Right lobe of liver (tissue), 6 donors: Measurements from ENCODE around the gene IGDCC3. TPM values are rescaled to one million over a fixed set of nuclear protein-coding genes. Genes with fewer than 3 reads are reported as not detected.

Experiments used
- ATAC-seq, 4 donors: fragments of 200-7000 bp; cut with Tn5 transposase; one replicate each; pipeline ENCODE4 v1.9.1; 2020; ENCODE audit warnings: mild to moderate bottlenecking in 4 of 4, moderate library complexity in 4 of 4
- DNase-seq, 3 donors: peaks; one replicate each; pipeline ENCODE4 v3.0.0-alpha.2; 2020
- H3K27ac ChIP-seq, 3 donors: fragments of 200-600 bp; one replicate each; pipeline ENCODE4 v1.8.0; 2022
- H3K27me3 ChIP-seq, 2 donors: fragments of 200-600 bp; one replicate each; pipeline ENCODE4 v1.8.0; 2022
- H3K36me3 ChIP-seq, 4 donors: fragments of 200-600 bp; sonication (generic) in 1 of 4; one replicate each; pipeline versions ENCODE4 v1.5.1 to v1.8.0; 2017 to 2022; ENCODE audit warnings: control low read depth in 1 of 4
- H3K4me1 ChIP-seq, 4 donors: fragments of 200-600 bp; sonication (generic) in 1 of 4; one replicate each; pipeline versions ENCODE4 v1.5.1 to v1.8.0; 2017 to 2022; ENCODE audit warnings: control low read depth in 1 of 4
- H3K4me3 ChIP-seq, 3 donors: fragments of 200-600 bp; one replicate each; pipeline ENCODE4 v1.8.0; 2022
- H3K9me3 ChIP-seq, 4 donors: fragments of 200-600 bp; sonication (generic) in 1 of 4; one replicate each; pipeline versions ENCODE4 v1.5.1 to v1.8.0; 2017 to 2022; ENCODE audit warnings: control low read depth in 1 of 4
- CTCF ChIP-seq, 4 donors: fragments of 200-600 bp in 3 of 4; fragments of 450-650 bp in 1 of 4; IDR thresholded peaks; one replicate each; pipeline versions ENCODE4 v1.5.1 to v1.8.0; 2016 to 2022; ENCODE audit warnings: antibody characterized with exemption in 4 of 4, mild to moderate bottlenecking in 2 of 4
- POLR2A ChIP-seq: fragments of 450-650 bp; IDR thresholded peaks from one replicate; pipeline ENCODE4 v1.6.1; 2017; ENCODE audit warnings: antibody characterized with exemption, mild to moderate bottlenecking
- WGBS: methylation state at CpG from one replicate; pipeline ENCODE4 v1.1.6; 2018; ENCODE audit warnings: low coverage, low lambda C conversion rate; ENCODE audit not compliant: insufficient coverage; ENCODE audit errors: missing lambda C conversion rate; 5-methylcytosine and 5-hydroxymethylcytosine counted together
- intact Hi-C, 2 donors: fragments of 100-400 bp; cut with DNase I; formaldehyde crosslinking; loops; one replicate each; pipeline versions ENCODE4 v1.11.2 to v1.14.1; 2022
- total RNA-seq, 6 experiments: library from RNA; depleted of rRNA in 2 of 6; stranded (reverse); fragments of >200 nt in 2 of 6; fragmentation: NEBNext Ultra II Directional in 3 of 6; extraction: Animal tissue kit (Norgen Biotek cat#: 25700) in 3 of 6; gene quantifications; one replicate each; pipeline versions ENCODE4 v1.1.0 to v1.2.4, GENCODE V29; 2016 to 2023
- donor health status: DM: no; HTN: yes; CAD: no.
- donor health status: DM: no; HTN: no; CAD: no.
- donor health status: DM: no; HTN: no; CAD: no.
- donor health status: DM: no; HTN: yes; CAD: no.
- donor health status: DM: no; HTN: yes; CAD: no.

The IGDCC3 gene
- total RNA-seq, 6 experiments from 2014 or later, result not detected

- no peak for TF ChIP-seq CTCF (IDR thresholded peaks at IDR 0.05)
- no peak for TF ChIP-seq POLR2A
- no peak overlapping the region for H3K27ac ChIP-seq
- no peak for ATAC-seq
- no peak overlapping the region for H3K4me3 ChIP-seq
- WGBS, result 81% methylated on average over 8 of the region's 9 CpGs
- H3K4me1 ChIP-seq, result no peaks in the 10 kb centered on the region
- DNase-seq, result no peak
- intact Hi-C loops, result no loop called here
- no peaks in the 10 kb centered on the region for H3K36me3 ChIP-seq
- no peaks in the 10 kb centered on the region for H3K27me3 ChIP-seq
- H3K9me3 ChIP-seq, result no peaks in the 10 kb centered on the region
Measured at GRCh38 chr15:65342493-65342892, 35.3 kb downstream of the IGDCC3 start.

- H3K4me3 ChIP-seq, result no peak overlapping the region
- H3K27me3 ChIP-seq, result no peaks in the 10 kb centered on the region
- TF ChIP-seq POLR2A (no peak), CTCF (IDR thresholded peaks at IDR 0.05) (no peak)
- intact Hi-C loops, result no loop called here
- ATAC-seq (peak in 2 of 4 donors; percentile 18 to 37), DNase-seq (peak in 1 of 3 donors; percentile 40)
- no peaks in the 10 kb centered on the region for H3K4me1 ChIP-seq
- 31% methylated on average over 7 of the region's 7 CpGs for WGBS
- no peaks in the 10 kb centered on the region for H3K9me3 ChIP-seq
- no peaks in the 10 kb centered on the region for H3K36me3 ChIP-seq
- H3K27ac ChIP-seq, result no peak overlapping the region
Measured at GRCh38 chr15:65339920-65340319, 37.9 kb downstream of the IGDCC3 start.

- no peaks in the 10 kb centered on the region for H3K36me3 ChIP-seq
- no peaks in the 10 kb centered on the region for H3K4me1 ChIP-seq
- no peak overlapping the region for H3K27ac ChIP-seq
- no peaks in the 10 kb centered on the region for H3K9me3 ChIP-seq
- no peaks in the 10 kb centered on the region for H3K27me3 ChIP-seq
- no peak for ATAC-seq
- H3K4me3 ChIP-seq, result no peak overlapping the region
- TF ChIP-seq CTCF (IDR thresholded peaks at IDR 0.05) (no peak), POLR2A (no peak)
- DNase-seq, result peak in 1 of 3 donors; percentile 11
- intact Hi-C loops, result no loop called here
- 88% methylated on average over 4 of the region's 6 CpGs for WGBS
Measured at GRCh38 chr15:65339416-65339815, 38.4 kb downstream of the IGDCC3 start.

GRCh38 chr15:65338823-65339222 is 39.0 kb downstream of the IGDCC3 start:
- no peak for DNase-seq
- no peaks in the 10 kb centered on the region for H3K27me3 ChIP-seq
- intact Hi-C loops, result no loop called here
- no peaks in the 10 kb centered on the region for H3K9me3 ChIP-seq
- no peak for ATAC-seq
- H3K27ac ChIP-seq, result no peak overlapping the region
- TF ChIP-seq CTCF (IDR thresholded peaks at IDR 0.05) (no peak), POLR2A (no peak)
- no peaks in the 10 kb centered on the region for H3K4me1 ChIP-seq
- WGBS, result 88% methylated on average over 5 of the region's 8 CpGs
- H3K36me3 ChIP-seq, result no peaks in the 10 kb centered on the region
- H3K4me3 ChIP-seq, result no peak overlapping the region

- Histone ChIP-seq H3K27me3 (no peaks in the 10 kb centered on the region), H3K36me3 (no peaks in the 10 kb centered on the region), H3K9me3 (no peaks in the 10 kb centered on the region), H3K4me3 (no peak overlapping the region), H3K4me1 (no peaks in the 10 kb centered on the region), H3K27ac (no peak overlapping the region)
- intact Hi-C loops, result no loop called here
- no CpG with 5 or more reads among the region's 3 CpGs for WGBS
- peak in 1 of 3 donors; percentile 12 for DNase-seq
- TF ChIP-seq POLR2A (no peak), CTCF (IDR thresholded peaks at IDR 0.05) (no peak)
- no peak for ATAC-seq
Measured at GRCh38 chr15:65338366-65338765, 39.4 kb downstream of the IGDCC3 start.
